Measurements from ENCODE around the gene CLIC3.
"Not testable (repeated sequence)": the region's sequence is repeated elsewhere in the genome, so short reads cannot be mapped to it uniquely, and the experiment has no call there.

The CLIC3 gene

GRCh38 chr9:136996361-136997292, at the start of gene CLIC3:
CLIC3 (minus strand) TSS chr9:136996568; CDS start chr9:136996543, 25 bp downstream.
- DNase-seq, result peak; percentile 33

- DNase-seq, result no peak
These were observed 49.1 kb upstream of the CLIC3 start for GRCh38 chr9:137045294-137046087.

GRCh38 chr9:137044502-137045177, 48.3 kb upstream of the CLIC3 start:
- no peak for DNase-seq

GRCh38 chr9:137044037-137044436, 47.7 kb upstream of the CLIC3 start:
- no peak for DNase-seq

GRCh38 chr9:137042751-137043727, 46.7 kb upstream of the CLIC3 start:
- DNase-seq, result no peak

GRCh38 chr9:137041124-137041523, 44.8 kb upstream of the CLIC3 start:
- no peak for DNase-seq

GRCh38 chr9:137040568-137040967, 44.2 kb upstream of the CLIC3 start:
- no peak for DNase-seq

- no peak for DNase-seq
These were observed 43.4 kb upstream of the CLIC3 start for GRCh38 chr9:137039611-137040366.

- DNase-seq, result no peak
These were observed 42.5 kb upstream of the CLIC3 start for GRCh38 chr9:137038916-137039315.

- DNase-seq, result no peak
These were observed 41.1 kb upstream of the CLIC3 start for GRCh38 chr9:137037483-137037882.

GRCh38 chr9:137037035-137037434, 40.7 kb upstream of the CLIC3 start:
- no peak for DNase-seq

GRCh38 chr9:137035937-137036336, 39.6 kb upstream of the CLIC3 start:
- DNase-seq, result no peak

- DNase-seq, result no peak
These were observed 39.1 kb upstream of the CLIC3 start for GRCh38 chr9:137035507-137035834.

- DNase-seq, result peak; percentile 90
These were observed 38.5 kb upstream of the CLIC3 start for GRCh38 chr9:137034709-137035506.

- no peak for DNase-seq
These were observed 37.8 kb upstream of the CLIC3 start for GRCh38 chr9:137034039-137034708.

- DNase-seq, result not testable (repeated sequence)
These were observed 37.1 kb upstream of the CLIC3 start for GRCh38 chr9:137033481-137033880.

- DNase-seq, result no peak
These were observed 36.5 kb upstream of the CLIC3 start for GRCh38 chr9:137032858-137033257.

GRCh38 chr9:137031904-137032640, 35.7 kb upstream of the CLIC3 start, which contains the start of gene FUT7:
FUT7 (minus strand) TSS chr9:137032088; CDS start chr9:137031991, 97 bp downstream.
- peak; percentile 40 for DNase-seq

Data from stimulated activated CD4-positive, alpha-beta T cell treated with anti-CD3 and anti-CD28 coated beads, Interleukin-4, amount 100 ng/mL, for 24 hours (primary cell).